CD4-positive, CD25-positive, alpha-beta regulatory T cell (primary cell): Measurements from ENCODE around the gene CTBP1. TPM values are rescaled to one million over a fixed set of nuclear protein-coding genes. Genes with fewer than 3 reads are reported as not detected.
A peak's percentile ranks its signal among the peaks of the same experiment; 100 is the strongest.

ENCODE experiments used
- ATAC-seq, 2 donors: fragments of 150-1000 bp; cut with Tn5 transposase; one replicate each; pipeline ENCODE4 v1.10.0; 2021; ENCODE audit warnings: low read depth in 2 of 2, moderate number of reproducible peaks in 2 of 2, moderate library complexity in 1 of 2
- DNase-seq, 3 donors: peaks; one replicate each; pipeline versions ENCODE4 v3.0.0 to v3.0.0-alpha.2; 2012 to 2022; ENCODE audit warnings: mixed read lengths in 1 of 3
- H3K27ac ChIP-seq: one replicate; pipeline ENCODE4 v1.7.0; 2013; ENCODE audit warnings: mild to moderate bottlenecking, low read length; ENCODE audit not compliant: insufficient read depth, poor library complexity, severe bottlenecking
- H3K27me3 ChIP-seq: one replicate; pipeline ENCODE4 v1.7.0; 2013; ENCODE audit warnings: low read length; ENCODE audit not compliant: control insufficient read depth, insufficient read depth
- H3K36me3 ChIP-seq: one replicate; pipeline ENCODE4 v1.7.0; 2013; ENCODE audit warnings: mild to moderate bottlenecking, low read length, moderate library complexity; ENCODE audit not compliant: control insufficient read depth, insufficient read depth
- H3K4me1 ChIP-seq: 2 replicates; pipeline ENCODE4 v1.7.0; 2013; ENCODE audit warnings: mild to moderate bottlenecking, low read length; ENCODE audit not compliant: insufficient read depth, control insufficient read depth, poor library complexity, severe bottlenecking
- H3K4me3 ChIP-seq: one replicate; pipeline ENCODE4 v1.7.0; 2013; ENCODE audit warnings: low read depth, mild to moderate bottlenecking, low read length, moderate library complexity
- H3K9me3 ChIP-seq, 2 experiments: 1 replicate in 1 of 2; 2 replicates in 1 of 2; pipeline ENCODE4 v1.7.0; 2013; ENCODE audit warnings: low read length in 2 of 2, mild to moderate bottlenecking in 1 of 2, moderate library complexity in 1 of 2; ENCODE audit not compliant: control insufficient read depth in 2 of 2
- H3K27ac Mint-ChIP-seq, 3 donors: one replicate each; pipeline ENCODE4 v1.8.0; 2020 to 2022; ENCODE audit warnings: mild to moderate bottlenecking in 3 of 3, mixed read lengths in 3 of 3, moderate library complexity in 2 of 3
- H3K27me3 Mint-ChIP-seq: one replicate; pipeline ENCODE4 v1.8.0; 2022; ENCODE audit warnings: mild to moderate bottlenecking, mixed read lengths
- H3K36me3 Mint-ChIP-seq: one replicate; pipeline ENCODE4 v1.8.0; 2020; ENCODE audit warnings: mixed read lengths
- H3K4me1 Mint-ChIP-seq, 4 donors: one replicate each; pipeline ENCODE4 v1.8.0; 2020 to 2022; ENCODE audit warnings: mixed read lengths in 4 of 4, mild to moderate bottlenecking in 1 of 4
- H3K4me3 Mint-ChIP-seq, 4 donors: one replicate each; pipeline ENCODE4 v1.8.0; 2020 to 2022; ENCODE audit warnings: mild to moderate bottlenecking in 4 of 4, mixed read lengths in 4 of 4, moderate library complexity in 3 of 4
- H3K9me3 Mint-ChIP-seq, 7 donors: one replicate each; pipeline ENCODE4 v1.8.0; 2020 to 2022; ENCODE audit warnings: mixed read lengths in 7 of 7, mild to moderate bottlenecking in 3 of 7, moderate library complexity in 2 of 7
- polyA plus RNA-seq, 4 donors: library from polyadenylated mRNA; unstranded; fragments of 300-500 nt; fragmentation: Illumina TruSeq; gene quantifications; one replicate each; pipeline ENCODE4 v1.2.3, GENCODE V29; 2021
- total RNA-seq: library from RNA; stranded (reverse); gene quantifications from one replicate; pipeline ENCODE4 v1.2.3, GENCODE V29; 2022

CTBP1 gene
- total and polyA plus RNA-seq, 5 donors from 2014 or later: 32.4 to 198 (median 67.2) TPM

DNA sequence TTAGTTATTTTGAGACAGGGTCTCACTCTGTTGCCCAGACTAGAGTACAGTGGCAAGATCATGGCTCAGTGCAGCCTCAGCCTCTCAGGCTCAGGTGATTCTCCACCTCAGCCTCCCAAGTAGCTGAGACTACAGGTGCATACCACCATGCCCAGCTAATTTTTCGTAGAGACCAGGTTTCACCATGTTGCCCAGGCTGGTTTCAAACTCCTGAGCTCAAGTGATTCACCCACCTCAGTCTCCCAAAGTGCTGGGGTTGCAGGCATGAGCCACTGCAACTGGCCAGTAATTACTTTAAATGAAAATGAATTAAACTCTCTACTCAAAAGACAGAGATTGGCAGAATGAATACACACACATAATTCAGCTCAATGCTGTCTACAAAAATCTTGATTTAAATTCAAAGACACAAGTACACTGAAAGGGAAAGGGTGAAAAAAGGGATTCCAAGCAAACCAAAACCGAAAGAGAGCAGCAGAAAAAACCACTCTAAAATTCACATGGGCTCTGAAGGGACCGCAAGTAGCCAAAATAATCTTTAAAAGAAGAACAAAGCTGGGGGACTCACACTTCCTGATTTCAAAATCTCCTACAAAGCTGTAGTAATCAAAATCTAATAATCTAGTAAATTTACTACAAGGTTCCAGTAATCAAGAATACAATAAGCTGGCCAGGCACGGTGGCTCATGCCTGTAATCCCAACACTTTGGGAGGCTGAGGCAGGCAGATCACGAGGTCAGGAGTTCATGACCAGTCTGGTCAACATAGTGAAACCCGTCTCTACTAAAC, 64.8 kb downstream of the CTBP1 start:
- DNase-seq (peak in 1 of 3 donors; percentile 46), ATAC-seq (no peak)
- no peaks in the 10 kb centered on the region for H3K36me3 ChIP-seq
- H3K27me3 ChIP-seq: no peaks in the 10 kb centered on the region
- H3K27ac Mint-ChIP-seq: peak overlapping the region in 1 of 3 donors; percentile 3
- no peaks in the 10 kb centered on the region for H3K27me3 Mint-ChIP-seq
- peaks cover 0 to 24% (median 3%) of the 10 kb centered on the region in 7 donors for H3K9me3 Mint-ChIP-seq
- H3K4me1 Mint-ChIP-seq: peaks cover 14 to 38% (median 21%) of the 10 kb centered on the region in 4 donors
- H3K9me3 ChIP-seq: peaks cover 8 to 11% of the 10 kb centered on the region in 2 experiments
- H3K36me3 Mint-ChIP-seq: peaks cover 12% of the 10 kb centered on the region
- peak overlapping the region in 2 of 4 donors; percentile 40 to 62 for H3K4me3 Mint-ChIP-seq
- H3K4me3 ChIP-seq: peak overlapping the region; percentile 37
- no peak overlapping the region for H3K27ac ChIP-seq
- H3K4me1 ChIP-seq: peaks cover 15% of the 10 kb centered on the region

- H3K4me1 ChIP-seq: peaks cover 9% of the 10 kb centered on the region
- H3K4me1 Mint-ChIP-seq: peaks cover 11 to 29% (median 17%) of the 10 kb centered on the region in 4 donors
- no peak overlapping the region for H3K27ac Mint-ChIP-seq
Observed at GRCh38 chr4:1182313-1182712, 66.6 kb downstream of the CTBP1 start.

GRCh38 chr4:1180663-1181062, 68.3 kb downstream of the CTBP1 start:
- H3K4me3 ChIP-seq: no peak overlapping the region
- H3K27me3 ChIP-seq: no peaks in the 10 kb centered on the region
- H3K9me3 ChIP-seq: peaks cover 8 to 11% of the 10 kb centered on the region in 2 experiments
- H3K27ac ChIP-seq: no peak overlapping the region
- no peaks in the 10 kb centered on the region for H3K36me3 ChIP-seq
- Mint-ChIP-seq H3K9me3 (peaks cover 0 to 24% (median 4%) of the 10 kb centered on the region in 7 donors), H3K27ac (no peak overlapping the region), H3K27me3 (no peaks in the 10 kb centered on the region), H3K4me1 (peaks cover 6 to 30% (median 9%) of the 10 kb centered on the region in 4 donors), H3K4me3 (no peak overlapping the region), H3K36me3 (peaks cover 13% of the 10 kb centered on the region)
- no peak for DNase-seq
- H3K4me1 ChIP-seq: peaks cover 3% of the 10 kb centered on the region
- ATAC-seq: no peak

More at GRCh38 chr4:1182313-1182712, 66.6 kb downstream of the CTBP1 start:
- Mint-ChIP-seq H3K4me3 (peak overlapping the region in 1 of 4 donors; percentile 21), H3K9me3 (peaks cover 0 to 24% (median 3%) of the 10 kb centered on the region in 7 donors), H3K27me3 (no peaks in the 10 kb centered on the region), H3K36me3 (peaks cover 13% of the 10 kb centered on the region)
- ATAC-seq (no peak), DNase-seq (no peak)
- no peak overlapping the region for H3K4me3 ChIP-seq
- H3K27ac ChIP-seq: no peak overlapping the region
- no peaks in the 10 kb centered on the region for H3K36me3 ChIP-seq
- H3K27me3 ChIP-seq: no peaks in the 10 kb centered on the region
- H3K9me3 ChIP-seq: peaks cover 8 to 11% of the 10 kb centered on the region in 2 experiments

GRCh38 chr4:1179976-1180375, 69.0 kb downstream of the CTBP1 start:
- peaks cover 3% of the 10 kb centered on the region for H3K4me1 ChIP-seq
- ATAC-seq (no peak), DNase-seq (no peak)

DNA sequence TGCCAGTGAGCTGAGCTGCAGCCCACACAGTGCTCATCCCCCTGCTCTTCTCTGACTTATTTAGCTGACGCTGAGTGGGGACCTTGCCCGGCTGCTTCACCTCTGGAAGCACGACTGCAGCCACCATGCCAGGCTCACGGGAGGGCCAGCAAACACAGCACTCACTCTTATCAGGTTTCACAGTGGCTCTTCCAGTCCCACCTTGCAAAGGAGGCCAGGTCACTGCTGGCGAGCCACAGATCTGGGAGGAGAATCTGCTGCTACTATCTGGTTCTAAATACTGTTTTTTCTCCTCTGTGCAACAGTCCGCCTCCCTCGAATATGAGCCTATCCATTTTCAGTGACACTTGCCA, 69.9 kb downstream of the CTBP1 start:
- Mint-ChIP-seq H3K9me3 (peaks cover 0 to 24% (median 4%) of the 10 kb centered on the region in 7 donors), H3K27ac (no peak overlapping the region), H3K27me3 (peaks cover 9% of the 10 kb centered on the region), H3K36me3 (peaks cover 13% of the 10 kb centered on the region), H3K4me1 (peaks cover under 1 to 26% (median 6%) of the 10 kb centered on the region in 4 donors), H3K4me3 (peak overlapping the region in 1 of 4 donors; percentile 82)
- no peak for DNase-seq
- no peak overlapping the region for H3K27ac ChIP-seq
- peaks cover 3% of the 10 kb centered on the region for H3K4me1 ChIP-seq
- H3K9me3 ChIP-seq: peaks cover 8 to 11% of the 10 kb centered on the region in 2 experiments
- no peaks in the 10 kb centered on the region for H3K27me3 ChIP-seq
- no peak for ATAC-seq
- no peak overlapping the region for H3K4me3 ChIP-seq
- no peaks in the 10 kb centered on the region for H3K36me3 ChIP-seq

More at GRCh38 chr4:1179976-1180375, 69.0 kb downstream of the CTBP1 start:
- H3K4me3 Mint-ChIP-seq: no peak overlapping the region
- peaks cover 8 to 11% of the 10 kb centered on the region in 2 experiments for H3K9me3 ChIP-seq
- H3K36me3 ChIP-seq: no peaks in the 10 kb centered on the region
- H3K4me1 Mint-ChIP-seq: peaks cover 6 to 30% (median 9%) of the 10 kb centered on the region in 4 donors
- no peak overlapping the region for H3K27ac Mint-ChIP-seq
- H3K4me3 ChIP-seq: no peak overlapping the region
- peaks cover under 1% of the 10 kb centered on the region for H3K27me3 Mint-ChIP-seq
- no peak overlapping the region for H3K27ac ChIP-seq
- H3K9me3 Mint-ChIP-seq: peaks cover 0 to 24% (median 4%) of the 10 kb centered on the region in 7 donors
- no peaks in the 10 kb centered on the region for H3K27me3 ChIP-seq
- peaks cover 13% of the 10 kb centered on the region for H3K36me3 Mint-ChIP-seq

GRCh38 chr4:1178300-1179088, 70.4 kb downstream of the CTBP1 start:
- no peak for DNase-seq
- Mint-ChIP-seq H3K4me1 (peaks cover 2 to 23% (median 3%) of the 10 kb centered on the region in 4 donors), H3K27me3 (peaks cover 15% of the 10 kb centered on the region), H3K27ac (no peak overlapping the region), H3K9me3 (peaks cover 0 to 24% (median 4%) of the 10 kb centered on the region in 7 donors), H3K36me3 (peaks cover 13% of the 10 kb centered on the region), H3K4me3 (no peak overlapping the region)
- no peaks in the 10 kb centered on the region for H3K4me1 ChIP-seq
- H3K36me3 ChIP-seq: no peaks in the 10 kb centered on the region
- ATAC-seq: no peak
- peaks cover 8 to 11% of the 10 kb centered on the region in 2 experiments for H3K9me3 ChIP-seq
- no peak overlapping the region for H3K27ac ChIP-seq
- H3K27me3 ChIP-seq: no peaks in the 10 kb centered on the region
- no peak overlapping the region for H3K4me3 ChIP-seq

DNA sequence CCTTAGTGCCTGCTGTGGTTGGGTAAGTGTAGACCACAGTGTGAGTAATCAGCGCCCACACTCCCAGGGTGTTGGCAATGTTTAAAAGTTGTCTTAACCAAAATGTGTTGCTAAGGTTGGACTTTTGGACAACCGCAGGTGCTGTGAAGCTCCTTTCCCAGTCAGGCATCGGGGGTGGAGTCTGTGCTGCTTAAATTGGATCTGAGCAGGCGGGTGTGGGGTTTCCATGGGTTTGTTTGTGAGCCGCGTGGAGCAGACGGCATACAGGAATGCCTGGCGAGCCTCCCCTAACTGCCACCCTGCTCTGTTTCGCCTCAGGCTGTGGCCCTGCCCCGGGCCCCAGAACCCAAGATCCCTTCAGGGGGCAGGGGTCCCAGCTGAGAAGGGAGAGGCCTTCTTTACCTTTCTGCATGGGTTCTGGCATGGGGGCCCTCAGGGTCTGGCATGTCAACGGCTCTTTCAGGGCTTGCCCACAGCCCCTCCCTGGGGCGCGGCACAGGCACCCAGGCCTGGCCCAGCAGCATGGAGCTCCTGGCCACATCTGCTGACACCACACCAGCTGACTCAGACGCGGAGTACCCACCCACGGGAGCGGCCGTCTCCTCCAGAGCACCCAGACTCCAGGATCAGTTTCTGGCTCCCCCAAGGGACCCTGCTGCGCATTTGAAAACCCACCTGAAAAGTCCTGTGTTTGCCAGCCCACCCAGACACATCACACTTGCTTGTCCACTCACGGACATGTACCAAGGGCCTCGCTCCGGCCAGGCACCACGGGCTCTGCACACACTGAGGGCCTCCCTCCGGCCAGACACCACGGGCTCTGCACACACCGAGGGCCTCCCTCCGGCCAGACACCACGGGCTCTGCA, 71.4 kb downstream of the CTBP1 start:
- H3K9me3 Mint-ChIP-seq: peaks cover 0 to 22% (median 4%) of the 10 kb centered on the region in 7 donors
- H3K27me3 Mint-ChIP-seq: peaks cover 23% of the 10 kb centered on the region

More for the DNA sequence above, 71.4 kb downstream of the CTBP1 start:
- Mint-ChIP-seq H3K36me3 (peaks cover 13% of the 10 kb centered on the region), H3K4me3 (no peak overlapping the region), H3K27ac (no peak overlapping the region), H3K4me1 (peaks cover 2 to 18% (median 4%) of the 10 kb centered on the region in 4 donors)
- ATAC-seq (no peak), DNase-seq (no peak)
- Histone ChIP-seq H3K27ac (no peak overlapping the region), H3K4me1 (peaks cover under 1% of the 10 kb centered on the region), H3K4me3 (no peak overlapping the region), H3K36me3 (no peaks in the 10 kb centered on the region), H3K27me3 (no peaks in the 10 kb centered on the region), H3K9me3 (peaks cover 8 to 11% of the 10 kb centered on the region in 2 experiments)
